IMR-90 (cell line): ENCODE data around the gene PHF21B. TPM values are rescaled to one million over a fixed set of nuclear protein-coding genes. Genes with fewer than 3 reads are reported as not detected.

Experiments used
- ATAC-seq: fragments of 200-7000 bp; cut with Tn5 transposase; 2 replicates; pipeline ENCODE4 v1.9.1; 2020; ENCODE audit warnings: low read depth, mild to moderate bottlenecking, moderate library complexity
- BruUV-seq: library from RNA; stranded (reverse); fragments of 400-500 nt; replicated peaks from 2 replicates; lab custom pipeline; 2021; lab: Mats Ljungman, UMichigan
- CTCF ChIA-PET: fragments of 300-600 bp; formaldehyde crosslinking; extraction: SDS; loops from one replicate; lab custom pipeline; 2021; ENCODE audit warnings: antibody characterized with exemption; lab: Yijun Ruan, JAX
- POLR2A ChIA-PET: fragments of 300-600 bp; sonication (Branson Sonifier 250); formaldehyde crosslinking; loops from one replicate; lab custom pipeline; 2022; ENCODE audit warnings: antibody characterized with exemption; ENCODE audit not compliant: unreplicated experiment; lab: Charles Lee
- DNase-seq: peaks from one replicate; pipeline ENCODE4 v3.0.0; 2013
- H2AFZ ChIP-seq: replicated peaks from 2 replicates; pipeline ENCODE3; 2013; ENCODE audit warnings: low read length, mild to moderate bottlenecking; ENCODE audit not compliant: poor library complexity
- H2AK5ac ChIP-seq: 2 replicates; pipeline ENCODE4 v1.6.1; 2013; ENCODE audit warnings: low read depth, low read length, inconsistent platforms
- H2AK9ac ChIP-seq: replicated peaks from 2 replicates; pipeline ENCODE3; 2013; ENCODE audit warnings: mild to moderate bottlenecking, low read depth, low read length, moderate library complexity; ENCODE audit not compliant: poor library complexity
- H2BK120ac ChIP-seq: 2 replicates; pipeline ENCODE4 v1.6.1; 2013; ENCODE audit warnings: low read depth, low read length, inconsistent platforms
- H2BK15ac ChIP-seq: 3 replicates; pipeline ENCODE4 v1.6.1; 2013; ENCODE audit warnings: low read depth, low read length, inconsistent platforms
- H2BK20ac ChIP-seq: 2 replicates; pipeline ENCODE4 v1.6.1; 2013; ENCODE audit warnings: low read depth, mild to moderate bottlenecking, inconsistent platforms, low read length, moderate library complexity
- H2BK5ac ChIP-seq: 2 replicates; pipeline ENCODE4 v1.6.1; 2013; ENCODE audit warnings: mild to moderate bottlenecking, low read depth, low read length, inconsistent platforms; ENCODE audit not compliant: poor library complexity, severe bottlenecking
- H3K14ac ChIP-seq: replicated peaks from 2 replicates; pipeline ENCODE4 v1.6.1; 2013; ENCODE audit warnings: low read depth, low read length, inconsistent platforms
- H3K18ac ChIP-seq: 2 replicates; pipeline ENCODE4 v1.6.1; 2013; ENCODE audit warnings: low read depth, low read length, control low read depth
- H3K23ac ChIP-seq: 2 replicates; pipeline ENCODE4 v1.6.1; 2013; ENCODE audit warnings: low read depth, low read length, inconsistent platforms
- H3K27ac ChIP-seq: 2 replicates; pipeline ENCODE4 v1.5.1; 2013; ENCODE audit warnings: mild to moderate bottlenecking, control low read depth, low read length; ENCODE audit not compliant: insufficient read depth
- H3K27me3 ChIP-seq: 2 replicates; pipeline ENCODE4 v1.6.1; 2013; ENCODE audit warnings: low read length; ENCODE audit not compliant: control insufficient read depth, insufficient read depth
- H3K36me3 ChIP-seq: 2 replicates; pipeline ENCODE4 v1.6.1; 2013; ENCODE audit warnings: low read length, mixed read lengths; ENCODE audit not compliant: control insufficient read depth, insufficient read depth
- H3K4ac ChIP-seq: 2 replicates; pipeline ENCODE4 v1.6.1; 2013; ENCODE audit warnings: low read depth, low read length, inconsistent platforms
- H3K4me1 ChIP-seq: 2 replicates; pipeline ENCODE4 v1.6.1; 2013; ENCODE audit warnings: low read length, mixed read lengths; ENCODE audit not compliant: control insufficient read depth, insufficient read depth
- H3K4me2 ChIP-seq: 2 replicates; pipeline ENCODE4 v1.6.1; 2013; ENCODE audit warnings: low read depth, mild to moderate bottlenecking, control low read depth, low read length, moderate library complexity
- H3K4me3 ChIP-seq: 2 replicates; pipeline ENCODE4 v1.5.1; 2013; ENCODE audit warnings: low read depth, mild to moderate bottlenecking, control low read depth, low read length, moderate library complexity; ENCODE audit not compliant: insufficient read depth
- H3K56ac ChIP-seq: 2 replicates; pipeline ENCODE4 v1.6.1; 2013; ENCODE audit warnings: low read length, inconsistent platforms; ENCODE audit not compliant: insufficient read depth; ENCODE audit errors: extremely low read depth
- H3K79me1 ChIP-seq, 2 experiments: 2 replicates each; pipeline ENCODE4 v1.6.1; 2013; ENCODE audit warnings: low read length in 2 of 2, inconsistent platforms in 1 of 2, low read depth in 1 of 2
- H3K9ac ChIP-seq: 2 replicates; pipeline ENCODE4 v1.6.1; 2013; ENCODE audit warnings: low read depth, low read length, control low read depth
- H3K9me1 ChIP-seq: 2 replicates; pipeline ENCODE4 v1.6.1; 2013; ENCODE audit warnings: low read length, inconsistent platforms; ENCODE audit not compliant: insufficient read depth
- H3K9me3 ChIP-seq: 2 replicates; pipeline ENCODE4 v1.6.1; 2013; ENCODE audit warnings: low read length; ENCODE audit not compliant: control insufficient read depth, insufficient read depth
- H4K20me1 ChIP-seq: 2 replicates; pipeline ENCODE4 v1.6.1; 2013; ENCODE audit warnings: low read length, inconsistent platforms; ENCODE audit not compliant: insufficient read depth
- H4K5ac ChIP-seq: 2 replicates; pipeline ENCODE4 v1.6.1; 2013; ENCODE audit warnings: mild to moderate bottlenecking, low read depth, low read length, control low read depth
- H4K8ac ChIP-seq, 2 experiments: 2 replicates each; pipeline ENCODE4 v1.6.1; 2013; ENCODE audit warnings: low read depth in 2 of 2, low read length in 2 of 2, control low read depth in 1 of 2, inconsistent platforms in 1 of 2
- H4K91ac ChIP-seq: 2 replicates; pipeline ENCODE4 v1.6.1; 2013; ENCODE audit warnings: low read depth, low read length, inconsistent platforms; ENCODE audit not compliant: insufficient read depth
- BHLHE40 ChIP-seq: fragments of 150-350 bp; IDR thresholded peaks from 2 replicates; pipeline ENCODE4 v1.6.1; 2016; ENCODE audit warnings: mild to moderate bottlenecking, low read depth, low read length
- CHD1 ChIP-seq: IDR thresholded peaks from 2 replicates; pipeline ENCODE4 v1.6.1; 2012; ENCODE audit warnings: low read depth, low read length, improper control_type of control experiment
- FOS ChIP-seq: fragments of 150-350 bp; IDR thresholded peaks from 2 replicates; pipeline ENCODE4 v1.6.1; 2016; ENCODE audit warnings: low read depth, low read length
- MAFK ChIP-seq: IDR thresholded peaks from 2 replicates; pipeline ENCODE4 v1.6.1; 2012; ENCODE audit warnings: low read depth, low read length, improper control_type of control experiment
- MAZ ChIP-seq: IDR thresholded peaks from 2 replicates; pipeline ENCODE4 v1.6.1; 2012; ENCODE audit warnings: low read depth, mild to moderate bottlenecking, low read length, improper control_type of control experiment, moderate library complexity, borderline replicate concordance
- MXI1 ChIP-seq: IDR thresholded peaks from 2 replicates; pipeline ENCODE4 v1.6.1; 2012; ENCODE audit warnings: low read depth, mild to moderate bottlenecking, low read length, moderate library complexity, borderline replicate concordance
- NFE2L2 ChIP-seq: fragments of 150-350 bp; IDR thresholded peaks from 2 replicates; pipeline ENCODE4 v1.6.1; 2016; ENCODE audit warnings: low read depth, mild to moderate bottlenecking, low read length
- POLR2A ChIP-seq: IDR thresholded peaks from 2 replicates; pipeline ENCODE4 v1.6.1; 2012; ENCODE audit warnings: mild to moderate bottlenecking, low read depth, low read length
- RAD21 ChIP-seq: IDR thresholded peaks from 2 replicates; pipeline ENCODE4 v1.6.1; 2012; ENCODE audit warnings: low read length, improper control_type of control experiment
- RFX5 ChIP-seq: IDR thresholded peaks from 2 replicates; pipeline ENCODE4 v1.8.0; 2012; ENCODE audit warnings: low read depth, mild to moderate bottlenecking, low read length, moderate library complexity
- WGBS, 2 experiments: methylation state at CpG; one replicate each; pipeline versions ENCODE4 v1.1.5 to v1.1.7; 2013; ENCODE audit warnings: missing lambda C conversion rate in 2 of 2; ENCODE audit not compliant: insufficient read length in 1 of 2; ENCODE audit errors: extremely low coverage in 2 of 2; 5-methylcytosine and 5-hydroxymethylcytosine counted together
- dilution Hi-C: fragments of 300-500 bp; cut with HindIII; formaldehyde crosslinking; loops from one replicate; pipeline ENCODE4 v1.14.3; 2018; ENCODE audit warnings: low sequenced_read_pairs; ENCODE audit not compliant: unreplicated experiment
- in situ Hi-C: fragments of 300-500 bp; cut with MboI; formaldehyde crosslinking; loops from 3 replicates; pipeline ENCODE4 v1.14.3; 2019; ENCODE audit warnings: low sequenced_read_pairs, inconsistent platforms, mixed read lengths
- intact Hi-C: fragments of 100-400 bp; cut with micrococcal nuclease; formaldehyde crosslinking; loops from 2 replicates; pipeline ENCODE4 v1.10.0; 2022
- polyA plus RNA-seq, 3 experiments: library from polyadenylated mRNA; depleted of rRNA; stranded (reverse); fragments of >200 nt; gene quantifications; 2 replicates each; pipeline ENCODE4 v1.2.3, GENCODE V29; 2012; ENCODE audit warnings: low replicate concordance in 1 of 3
- total RNA-seq: library from RNA; depleted of rRNA; stranded (reverse); fragments of >200 nt; gene quantifications from 2 replicates; pipeline ENCODE4 v1.2.3, GENCODE V29; 2012
- TF ChIP-seq, protein P1 (sequence below): fragments of 150-350 bp; IDR thresholded peaks from 2 replicates; pipeline ENCODE4 v1.6.1; 2016; ENCODE audit warnings: low read depth, mild to moderate bottlenecking, low read length, moderate library complexity, borderline replicate concordance
- TF ChIP-seq, protein P2 (sequence below): fragments of 150-350 bp; IDR thresholded peaks from 2 replicates; pipeline ENCODE4 v1.6.1; 2017; ENCODE audit warnings: mild to moderate bottlenecking, antibody characterized with exemption, low read length, low read depth
- TF ChIP-seq, protein P3 (sequence below): conservative IDR thresholded peaks from 2 replicates; pipeline ENCODE4 v1.5.1; 2012; ENCODE audit warnings: mild to moderate bottlenecking, low read depth, low read length, improper control_type of control experiment

The PHF21B gene
- total and polyA plus RNA-seq, 2 of the 4 experiments (the other 2 are of a cell fraction), result 0.02 TPM; not detected in 1

DNA sequence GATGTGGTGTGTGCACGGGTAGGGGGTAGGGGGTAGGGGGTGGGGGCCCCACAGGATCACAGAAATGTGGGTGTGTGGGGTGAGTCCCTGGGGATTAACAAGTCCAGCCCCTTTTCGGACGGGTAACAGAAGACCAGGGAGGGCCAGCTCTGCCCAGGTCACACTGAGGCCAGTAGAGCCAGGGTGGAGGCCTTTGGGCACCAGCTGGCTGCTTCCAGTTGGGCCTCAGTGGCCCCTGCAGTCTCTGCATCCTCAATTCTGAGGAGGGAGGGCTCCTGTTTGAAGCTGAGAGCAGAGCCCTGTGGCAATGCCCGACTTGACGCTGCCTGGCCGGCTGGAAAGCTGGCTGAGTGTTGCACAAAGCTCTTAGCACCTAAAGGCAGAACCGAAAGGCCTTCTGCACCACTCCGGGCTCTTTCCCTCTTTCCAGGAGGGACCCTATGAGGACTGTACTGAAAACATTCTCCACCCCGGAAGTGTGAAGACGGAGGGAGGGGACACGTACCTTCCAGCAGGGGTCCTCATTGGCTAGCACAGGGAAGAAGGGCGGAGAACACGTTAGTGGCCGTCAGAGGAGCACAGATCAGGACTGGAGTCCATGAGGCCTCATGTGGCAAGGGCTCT is 120.4 kb downstream of the PHF21B start:
- Histone ChIP-seq H3K9me1 (no peaks in the 10 kb centered on the region), H4K5ac (no peak overlapping the region), H3K14ac (no peak overlapping the region), H3K4me2 (no peak overlapping the region), H3K9ac (no peak overlapping the region), H4K91ac (no peak overlapping the region), H2BK20ac (no peak overlapping the region), H3K9me3 (no peaks in the 10 kb centered on the region), H3K4ac (no peak overlapping the region), H4K20me1 (no peaks in the 10 kb centered on the region), H3K36me3 (no peaks in the 10 kb centered on the region), H3K79me1 (no peaks in the 10 kb centered on the region), H3K4me1 (no peaks in the 10 kb centered on the region), H2AFZ (peak overlapping the region; percentile 8), H4K8ac (no peak overlapping the region), H2AK9ac (no peak overlapping the region), H3K23ac (no peak overlapping the region), H2BK5ac (no peak overlapping the region), H2BK120ac (no peak overlapping the region), H3K18ac (no peak overlapping the region), H3K56ac (no peak overlapping the region), H2AK5ac (no peak overlapping the region), H3K4me3 (no peak overlapping the region), H3K27me3 (peaks cover 3% of the 10 kb centered on the region; the same call in 1 of the 2 replicates), H2BK15ac (no peak overlapping the region), H3K27ac (no peak overlapping the region)
- BruUV-seq, result no TSS peak
- TF ChIP-seq POLR2A, result no peak
- no peak for TF ChIP-seq FOS
- no peak for TF ChIP-seq NFE2L2
- TF ChIP-seq MXI1, result no peak
- TF ChIP-seq, protein P1, sequence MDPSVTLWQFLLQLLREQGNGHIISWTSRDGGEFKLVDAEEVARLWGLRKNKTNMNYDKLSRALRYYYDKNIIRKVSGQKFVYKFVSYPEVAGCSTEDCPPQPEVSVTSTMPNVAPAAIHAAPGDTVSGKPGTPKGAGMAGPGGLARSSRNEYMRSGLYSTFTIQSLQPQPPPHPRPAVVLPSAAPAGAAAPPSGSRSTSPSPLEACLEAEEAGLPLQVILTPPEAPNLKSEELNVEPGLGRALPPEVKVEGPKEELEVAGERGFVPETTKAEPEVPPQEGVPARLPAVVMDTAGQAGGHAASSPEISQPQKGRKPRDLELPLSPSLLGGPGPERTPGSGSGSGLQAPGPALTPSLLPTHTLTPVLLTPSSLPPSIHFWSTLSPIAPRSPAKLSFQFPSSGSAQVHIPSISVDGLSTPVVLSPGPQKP, result no peak
- no peak for TF ChIP-seq BHLHE40
- TF ChIP-seq CHD1, result no peak
- TF ChIP-seq, protein P2, sequence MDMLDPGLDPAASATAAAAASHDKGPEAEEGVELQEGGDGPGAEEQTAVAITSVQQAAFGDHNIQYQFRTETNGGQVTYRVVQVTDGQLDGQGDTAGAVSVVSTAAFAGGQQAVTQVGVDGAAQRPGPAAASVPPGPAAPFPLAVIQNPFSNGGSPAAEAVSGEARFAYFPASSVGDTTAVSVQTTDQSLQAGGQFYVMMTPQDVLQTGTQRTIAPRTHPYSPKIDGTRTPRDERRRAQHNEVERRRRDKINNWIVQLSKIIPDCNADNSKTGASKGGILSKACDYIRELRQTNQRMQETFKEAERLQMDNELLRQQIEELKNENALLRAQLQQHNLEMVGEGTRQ, result no peak
- no peak for TF ChIP-seq MAZ
- no peak for TF ChIP-seq RAD21
- TF ChIP-seq RFX5, result no peak
- TF ChIP-seq, protein P3, sequence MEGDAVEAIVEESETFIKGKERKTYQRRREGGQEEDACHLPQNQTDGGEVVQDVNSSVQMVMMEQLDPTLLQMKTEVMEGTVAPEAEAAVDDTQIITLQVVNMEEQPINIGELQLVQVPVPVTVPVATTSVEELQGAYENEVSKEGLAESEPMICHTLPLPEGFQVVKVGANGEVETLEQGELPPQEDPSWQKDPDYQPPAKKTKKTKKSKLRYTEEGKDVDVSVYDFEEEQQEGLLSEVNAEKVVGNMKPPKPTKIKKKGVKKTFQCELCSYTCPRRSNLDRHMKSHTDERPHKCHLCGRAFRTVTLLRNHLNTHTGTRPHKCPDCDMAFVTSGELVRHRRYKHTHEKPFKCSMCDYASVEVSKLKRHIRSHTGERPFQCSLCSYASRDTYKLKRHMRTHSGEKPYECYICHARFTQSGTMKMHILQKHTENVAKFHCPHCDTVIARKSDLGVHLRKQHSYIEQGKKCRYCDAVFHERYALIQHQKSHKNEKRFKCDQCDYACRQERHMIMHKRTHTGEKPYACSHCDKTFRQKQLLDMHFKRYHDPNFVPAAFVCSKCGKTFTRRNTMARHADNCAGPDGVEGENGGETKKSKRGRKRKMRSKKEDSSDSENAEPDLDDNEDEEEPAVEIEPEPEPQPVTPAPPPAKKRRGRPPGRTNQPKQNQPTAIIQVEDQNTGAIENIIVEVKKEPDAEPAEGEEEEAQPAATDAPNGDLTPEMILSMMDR, result no peak
- TF ChIP-seq MAFK, result no peak
- intact Hi-C loops (no loop called here), in situ Hi-C loops (loop anchor here (10.0 kb wide), 1 partner anchor 65 kb away; no protein-coding TSS in a partner anchor), dilution Hi-C loops (no loop called here)
- CTCF ChIA-PET, result no interaction called here
- ATAC-seq (no peak), DNase-seq (no peak)
- WGBS, 2 experiments, result 53% methylated on average over 4 of the region's 14 CpGs; no CpG with 5 or more reads in 1 of the 2 experiments
- POLR2A ChIA-PET, result no interaction called here
